Spinal cord (tissue), 10 donors: Measurements from ENCODE around the gene STAP2. TPM values are rescaled to one million over a fixed set of nuclear protein-coding genes. Genes with fewer than 3 reads are reported as not detected.
A peak's percentile ranks its signal among the peaks of the same experiment; 100 is the strongest.
"Not testable (repeated sequence)": the region's sequence is repeated elsewhere in the genome, so short reads cannot be mapped to it uniquely, and the experiment has no call there.

ENCODE experiments used
- DNase-seq, 6 donors: peaks; one replicate each; pipeline versions ENCODE4 v3.0.0 to v3.0.0-alpha.2; 2013 to 2015; ENCODE audit warnings: low spot score in 6 of 6, low read depth in 4 of 6
- H3K27ac ChIP-seq: one replicate; pipeline ENCODE4 v1.5.1; 2013; ENCODE audit warnings: low read depth, low read length, control low read depth
- H3K27me3 ChIP-seq: one replicate; pipeline ENCODE4 v1.6.1; 2013; ENCODE audit warnings: low read length; ENCODE audit not compliant: control insufficient read depth, insufficient read depth
- H3K36me3 ChIP-seq: one replicate; pipeline ENCODE4 v1.6.1; 2013; ENCODE audit warnings: low read length; ENCODE audit not compliant: control insufficient read depth, insufficient read depth
- H3K4me1 ChIP-seq: one replicate; pipeline ENCODE4 v1.6.1; 2013; ENCODE audit warnings: low read length; ENCODE audit not compliant: control insufficient read depth, insufficient read depth
- H3K4me3 ChIP-seq: one replicate; pipeline ENCODE4 v1.5.1; 2013; ENCODE audit warnings: low read depth, low read length, control low read depth
- H3K9me3 ChIP-seq: one replicate; pipeline ENCODE4 v1.6.1; 2013; ENCODE audit warnings: low read length; ENCODE audit not compliant: control insufficient read depth, insufficient read depth
- WGBS: methylation state at CpG from one replicate; pipeline ENCODE4 v1.1.5; 2013; ENCODE audit warnings: missing lambda C conversion rate; ENCODE audit not compliant: insufficient coverage; 5-methylcytosine and 5-hydroxymethylcytosine counted together
- polyA plus RNA-seq, 2 donors: library from polyadenylated mRNA; unstranded; fragments of 120-200 nt; gene quantifications; one replicate each; pipeline ENCODE4 v1.2.1, GENCODE V29; 2013; ENCODE audit not compliant: insufficient read length in 2 of 2
- total RNA-seq, 2 donors: library from RNA; depleted of rRNA in 1 of 2; stranded (reverse); fragments of 120-200 nt in 1 of 2; fragments of >200 nt in 1 of 2; gene quantifications; one replicate each; pipeline versions ENCODE4 v1.2.3 to v1.2.4, GENCODE V29; 2013 to 2014
- donor health status: healthy.

The STAP2 gene
- total and polyA plus RNA-seq, 4 donors, result 3.2 to 21.9 (median 6.9) TPM

GRCh38 chr19:4345342-4346019, 6.9 kb upstream of the STAP2 start:
- no peak for DNase-seq
- Histone ChIP-seq H3K27me3 (no peaks in the 10 kb centered on the region), H3K9me3 (no peaks in the 10 kb centered on the region), H3K4me3 (no peak overlapping the region), H3K27ac (no peak overlapping the region), H3K36me3 (peaks cover 39% of the 10 kb centered on the region), H3K4me1 (peaks cover 27% of the 10 kb centered on the region)
- WGBS, result 92% methylated on average over 15 of the region's 15 CpGs

GRCh38 chr19:4343370-4344307, 5.0 kb upstream of the STAP2 start, which contains the start of gene MPND:
MPND (plus strand) TSS chr19:4343562; CDS start chr19:4343594, 32 bp downstream.
- Histone ChIP-seq H3K27ac (peak within 1 kb of the TSS; percentile 99), H3K36me3 (peaks cover 20% of the 10 kb centered on the region), H3K27me3 (no peaks in the 10 kb centered on the region), H3K9me3 (no peaks in the 10 kb centered on the region), H3K4me3 (peak within 1 kb of the TSS; percentile 89), H3K4me1 (peaks cover 31% of the 10 kb centered on the region)
- WGBS, result 6% methylated on average over 101 of the region's 101 CpGs
- DNase-seq, result peak; percentile 85 to 98 (median 90)

GRCh38 chr19:4342615-4343369, 4.2 kb upstream of the STAP2 start:
- under 1% methylated on average over 39 of the region's 39 CpGs for WGBS

GRCh38 chr19:4342314-4342614, 3.6 kb upstream of the STAP2 start:
- DNase-seq, result no peak
- peaks cover 18% of the 10 kb centered on the region for H3K36me3 ChIP-seq
- WGBS, result 3% methylated on average over 10 of the region's 10 CpGs

More at GRCh38 chr19:4342615-4343369, 4.2 kb upstream of the STAP2 start:
- DNase-seq, result peak; percentile 99 to 100 (median 100)
- Histone ChIP-seq H3K27me3 (no peaks in the 10 kb centered on the region), H3K4me3 (peak overlapping the region; percentile 89), H3K36me3 (peaks cover 18% of the 10 kb centered on the region), H3K4me1 (peaks cover 39% of the 10 kb centered on the region), H3K9me3 (no peaks in the 10 kb centered on the region), H3K27ac (peak overlapping the region; percentile 99)

GRCh38 chr19:4337906-4338440, 654 bp downstream of the STAP2 start:
- WGBS, result 18% methylated on average over 11 of the region's 14 CpGs
- no peaks in the 10 kb centered on the region for H3K36me3 ChIP-seq
- no peaks in the 10 kb centered on the region for H3K27me3 ChIP-seq
- peak in 2 of 6 donors; percentile 43 to 53 for DNase-seq
- no peaks in the 10 kb centered on the region for H3K9me3 ChIP-seq
- H3K27ac ChIP-seq, result peak overlapping the region; percentile 73
- peaks cover 25% of the 10 kb centered on the region for H3K4me1 ChIP-seq
- H3K4me3 ChIP-seq, result peak overlapping the region; percentile 42

More at GRCh38 chr19:4342314-4342614, 3.6 kb upstream of the STAP2 start:
- Histone ChIP-seq H3K4me3 (peak overlapping the region; percentile 80), H3K4me1 (peaks cover 42% of the 10 kb centered on the region), H3K9me3 (no peaks in the 10 kb centered on the region), H3K27me3 (no peaks in the 10 kb centered on the region), H3K27ac (peak overlapping the region; percentile 98)

GRCh38 chr19:4334929-4335570, 3.6 kb downstream of the STAP2 start:
- no peak overlapping the region for H3K27ac ChIP-seq
- H3K9me3 ChIP-seq, result no peaks in the 10 kb centered on the region
- peaks cover 15% of the 10 kb centered on the region for H3K4me1 ChIP-seq
- WGBS, result 97% methylated on average over 7 of the region's 7 CpGs
- H3K27me3 ChIP-seq, result no peaks in the 10 kb centered on the region
- H3K4me3 ChIP-seq, result no peak overlapping the region
- no peaks in the 10 kb centered on the region for H3K36me3 ChIP-seq
- no peak for DNase-seq

- Histone ChIP-seq H3K9me3 (no peaks in the 10 kb centered on the region), H3K27ac (no peak overlapping the region), H3K36me3 (peaks cover 2% of the 10 kb centered on the region), H3K4me3 (no peak overlapping the region), H3K27me3 (peaks cover 6% of the 10 kb centered on the region), H3K4me1 (peaks cover 29% of the 10 kb centered on the region)
- 92% methylated on average over 18 of the region's 19 CpGs for WGBS
- no peak for DNase-seq
Measured at GRCh38 chr19:4329858-4330257, 8.8 kb downstream of the STAP2 start.

- 29% methylated on average over 23 of the region's 35 CpGs for WGBS
- DNase-seq, H3K27me3 ChIP-seq, H3K36me3 ChIP-seq, H3K9me3 ChIP-seq, H3K27ac ChIP-seq: not testable (repeated sequence)
- Histone ChIP-seq H3K4me1 (peaks cover 29% of the 10 kb centered on the region), H3K4me3 (peak overlapping the region; percentile 74)
Measured at GRCh38 chr19:4328991-4329681, 9.5 kb downstream of the STAP2 start.
